SKM-1 treated with dmso at 0.1 percent for 144 hours (cell line): ENCODE measurements around the gene AP2B1.
A peak's percentile ranks its signal among the peaks of the same experiment; 100 is the strongest.
"Not testable (repeated sequence)": the region's sequence is repeated elsewhere in the genome, so short reads cannot be mapped to it uniquely, and the experiment has no call there.

Experiments
- DNase-seq: peaks from one replicate; lab custom pipeline; 2025; ENCODE audit not compliant: unreplicated experiment; lab: John Stamatoyannopoulos, UW

The AP2B1 gene

GRCh38 chr17:35575759-35576158 is 11.4 kb upstream of the AP2B1 start:
- no peak for DNase-seq

GRCh38 chr17:35577830-35578196 is 9.3 kb upstream of the AP2B1 start:
- no peak for DNase-seq

- DNase-seq, result peak; percentile 70
These were observed 8.8 kb upstream of the AP2B1 start, which contains the start of gene PEX12 for GRCh38 chr17:35578197-35578928. Gene PEX12, minus strand, starts transcription at chr17:35578571. Its CDS starts 550 bp downstream, at chr17:35578021.

- no peak for DNase-seq
These were observed 8.1 kb upstream of the AP2B1 start for GRCh38 chr17:35578929-35579432.

- DNase-seq, result peak; percentile 8
These were observed 3.1 kb upstream of the AP2B1 start for GRCh38 chr17:35584061-35584460.

- DNase-seq, result no peak
These were observed 501 bp upstream of the AP2B1 start for GRCh38 chr17:35586569-35587073.

GRCh38 chr17:35588196-35588920 is 1.2 kb downstream of the AP2B1 start:
- DNase-seq, result no peak

GRCh38 chr17:35596072-35596471 is 8.9 kb downstream of the AP2B1 start:
- no peak for DNase-seq

- DNase-seq, result no peak
These were observed 9.6 kb downstream of the AP2B1 start for GRCh38 chr17:35596530-35597233.

- no peak for DNase-seq
These were observed 10.5 kb downstream of the AP2B1 start for GRCh38 chr17:35597604-35598003.

- no peak for DNase-seq
These were observed 16.6 kb downstream of the AP2B1 start for GRCh38 chr17:35603674-35604073.

- DNase-seq, result no peak
These were observed 18.6 kb downstream of the AP2B1 start for GRCh38 chr17:35605678-35606077.

GRCh38 chr17:35607239-35607847 is 20.2 kb downstream of the AP2B1 start:
- no peak for DNase-seq

GRCh38 chr17:35609831-35610230 is 22.7 kb downstream of the AP2B1 start:
- DNase-seq, result no peak

GRCh38 chr17:35610746-35611145 is 23.6 kb downstream of the AP2B1 start:
- not testable (repeated sequence) for DNase-seq

GRCh38 chr17:35612924-35613521 is 25.9 kb downstream of the AP2B1 start:
- peak; percentile 17 for DNase-seq

GRCh38 chr17:35614810-35615209 is 27.7 kb downstream of the AP2B1 start:
- no peak for DNase-seq

- no peak for DNase-seq
These were observed 29.4 kb downstream of the AP2B1 start for GRCh38 chr17:35616536-35616935.

- DNase-seq, result no peak
These were observed 30.4 kb downstream of the AP2B1 start for GRCh38 chr17:35617505-35617904.

GRCh38 chr17:35618628-35619027 is 31.5 kb downstream of the AP2B1 start:
- DNase-seq, result no peak

GRCh38 chr17:35621768-35622167 is 34.6 kb downstream of the AP2B1 start:
- DNase-seq, result no peak
